ENCODE results near the gene CNTN2. TPM values are rescaled to one million over a fixed set of nuclear protein-coding genes. Genes with fewer than 3 reads are reported as not detected.

Gene CNTN2
- total and polyA plus RNA-seq, 2 of the 8 experiments (the other 6 are each of a cell fraction or from before 2014, with no cell fraction given): 1.2 to 3.9 TPM

GRCh38 chr1:205057808-205058575 is 15.0 kb downstream of the CNTN2 start:
- Histone ChIP-seq H3K4ac (replicated peaks; ENCODE audit: insufficient read length, low read depth, low read length) (no peak overlapping the region), H3K23ac (ENCODE audit: insufficient read length) (no peak overlapping the region), H3K4me2 (ENCODE audit: insufficient read depth in 1 of 2, low read depth in 2 of 2, low read length in 2 of 2) (no peak overlapping the region), H3K79me1 (ENCODE audit: low read depth, low read length) (no peaks in the 10 kb centered on the region), H3K9me3 (ENCODE audit: insufficient read depth in 2 of 2, low read depth in 1 of 2, low read length in 1 of 2) (no peaks in the 10 kb centered on the region), H4K8ac (ENCODE audit: extremely low read depth, insufficient read depth, low read length) (no peak overlapping the region), H4K20me1 (replicated peaks in 1 of 2; ENCODE audit: control insufficient read depth in 1 of 2, insufficient read depth in 2 of 2, low read length in 2 of 2) (no peaks in the 10 kb centered on the region), H2BK20ac (ENCODE audit: low read length) (no peak overlapping the region), H3K4me1 (replicated peaks in 1 of 4; ENCODE audit: control insufficient read depth in 3 of 4, insufficient read depth in 4 of 4, low read length in 3 of 4) (peaks cover 0 to 4% (median 2%) of the 10 kb centered on the region in 4 experiments; a peak in 4 of 7 replicates), H3K36me3 (ENCODE audit: control insufficient read depth in 2 of 4, insufficient read depth in 4 of 4, low read length in 3 of 4) (no peaks in the 10 kb centered on the region), H3K56ac (replicated peaks; ENCODE audit: insufficient read length, low read depth, low read length) (no peak overlapping the region), H2BK120ac (replicated peaks; ENCODE audit: low read depth, low read length) (no peak overlapping the region), H4K5ac (ENCODE audit: insufficient read length, low read depth, low read length) (no peak overlapping the region), H3K18ac (ENCODE audit: extremely low read depth, low read length) (no peak overlapping the region), H2BK12ac (ENCODE audit: low read depth, low read length) (no peak overlapping the region), H3K23me2 (ENCODE audit: low read depth, low read length) (no peaks in the 10 kb centered on the region), H2AK5ac (ENCODE audit: low read depth, low read length) (no peak overlapping the region), H2AFZ (ENCODE audit: low read length) (no peak overlapping the region), H3K79me2 (ENCODE audit: control insufficient read depth in 1 of 2, insufficient read depth in 2 of 2, low read length in 2 of 2) (no peaks in the 10 kb centered on the region), H3K4me3 (ENCODE audit: extremely low read depth in 1 of 4, insufficient read depth in 2 of 4, low read depth in 3 of 4, low read length in 4 of 4) (no peak overlapping the region), H3K27ac (ENCODE audit: low read depth, low read length) (no peak overlapping the region), H3K27me3 (replicated peaks in 1 of 4; ENCODE audit: control insufficient read depth in 3 of 4, extremely low read depth in 1 of 4, insufficient read depth in 3 of 4, low read length in 3 of 4) (no peaks in the 10 kb centered on the region), H4K91ac (replicated peaks; ENCODE audit: insufficient read length, low read length) (no peak overlapping the region), H2BK15ac (ENCODE audit: low read length) (no peak overlapping the region), H2BK5ac (ENCODE audit: low read depth, low read length) (no peak overlapping the region), H3K14ac (ENCODE audit: insufficient read length) (no peak overlapping the region), H3K9ac (replicated peaks in 1 of 4; ENCODE audit: extremely low read depth in 1 of 4, low read depth in 3 of 4, low read length in 3 of 4) (no peak overlapping the region)
- WGBS, 2 experiments (ENCODE audit: extremely low coverage in 1 of 2, insufficient coverage in 1 of 2, insufficient read length in 1 of 2, insufficient replicate concordance in 2 of 2, low coverage in 1 of 2, low lambda C conversion rate in 2 of 2, missing lambda C conversion rate in 1 of 2): 95% methylated on average over 13 of the region's 19 CpGs; no CpG with 5 or more reads in 1 of the 2 experiments
- POLR2A ChIA-PET (ENCODE audit: partially characterized antibody): no interaction called here
- no peak for DNase-seq (ENCODE audit: low read depth in 1 of 2, low spot score in 2 of 2)
- no peak for FAIRE-seq
- CTCF ChIA-PET (ENCODE audit: partially characterized antibody): interaction anchor here (0.6 to 38.9 kb wide), 4 partner anchors 9 to 198 kb away, joined by 3 to 1336 read pairs (median 39); partner anchors contain the start of gene CNTN2
- TF ChIP-seq KDM1A (IDR thresholded peaks at IDR 0.05; ENCODE audit: borderline replicate concordance, low read length) (no peak), RNF2 (IDR thresholded peaks at IDR 0.05; ENCODE audit: borderline replicate concordance, low read depth, low read length, missing control alignments, poor library complexity, severe bottlenecking) (no peak), GTF2F1 (IDR thresholded peaks at IDR 0.05; ENCODE audit: borderline replicate concordance, low read depth, low read length) (no peak), SUZ12 (IDR thresholded peaks at IDR 0.05; ENCODE audit: low read length) (no peak), SIN3A (conservative IDR thresholded peaks at IDR 0.05 in 1 of 2, IDR thresholded peaks at IDR 0.05 in 1 of 2; ENCODE audit: low read depth in 1 of 2, low read length in 2 of 2) (no peak), GABPA (IDR thresholded peaks at IDR 0.05; ENCODE audit: borderline replicate concordance, insufficient read depth, low read length) (no peak), TBP (IDR thresholded peaks at IDR 0.05; ENCODE audit: low read depth, low read length) (no peak), ATF2 (IDR thresholded peaks at IDR 0.05; ENCODE audit: low read length) (no peak)
- TF ChIP-seq, protein P1, sequence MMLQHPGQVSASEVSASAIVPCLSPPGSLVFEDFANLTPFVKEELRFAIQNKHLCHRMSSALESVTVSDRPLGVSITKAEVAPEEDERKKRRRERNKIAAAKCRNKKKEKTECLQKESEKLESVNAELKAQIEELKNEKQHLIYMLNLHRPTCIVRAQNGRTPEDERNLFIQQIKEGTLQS (IDR thresholded peaks at IDR 0.05; ENCODE audit: insufficient read depth, low read depth, low read length): no peak

Data from H1 (cell line).